Left colon (tissue), 2 donors: Measurements from ENCODE around the gene PCDH9. TPM values are rescaled to one million over a fixed set of nuclear protein-coding genes. Genes with fewer than 3 reads are reported as not detected.
"Not testable (repeated sequence)": the region's sequence is repeated elsewhere in the genome, so short reads cannot be mapped to it uniquely, and the experiment has no call there.

Experiments
- ATAC-seq: fragments of 200-7000 bp; cut with Tn5 transposase; one replicate; pipeline ENCODE4 v1.9.1; 2020; ENCODE audit warnings: mild to moderate bottlenecking, moderate library complexity
- DNase-seq, 2 donors: peaks; one replicate each; pipeline ENCODE4 v3.0.0-alpha.2; 2020
- intact Hi-C, 2 donors: fragments of 100-400 bp; cut with DNase I in 1 of 2; cut with micrococcal nuclease in 1 of 2; formaldehyde crosslinking; loops; one replicate each; pipeline versions ENCODE4 v1.11.2 to v1.14.0; 2022; cut with DNase I, micrococcal nuclease
- total RNA-seq, 2 donors: library from RNA; stranded (reverse); fragmentation: NEBNext Ultra II Directional; extraction: Animal tissue kit (Norgen Biotek cat#: 25700); gene quantifications; one replicate each; pipeline ENCODE4 v1.2.1, GENCODE V29; 2021
- donor health status: DM: no; HTN: no; CAD: no.
- donor health status: DM: yes; HTN: yes; CAD: no.

PCDH9 gene
- total RNA-seq, 2 donors from 2014 or later, result 0.61 to 1.4 TPM

DNA sequence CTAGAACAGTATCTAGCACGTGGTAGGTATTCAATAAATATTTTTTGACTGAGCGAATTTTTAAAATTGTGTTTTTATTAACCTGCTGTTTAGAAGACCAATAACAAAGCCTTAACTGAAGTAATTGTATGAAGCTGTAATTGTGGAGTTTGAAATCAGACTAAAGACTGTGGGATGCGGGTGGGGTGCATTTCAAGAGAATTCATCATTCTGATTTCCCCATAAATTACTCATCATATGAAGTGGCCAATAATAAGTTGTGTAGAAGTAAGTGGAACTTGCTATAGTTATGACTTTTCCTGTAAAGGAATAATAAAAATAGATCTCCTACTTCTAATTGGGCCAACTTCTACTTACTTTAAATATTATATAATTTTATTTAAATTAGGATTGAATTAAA lies 449.3 kb downstream of the PCDH9 start:
- DNase-seq (no peak), ATAC-seq (no peak)
- intact Hi-C loops, result no loop called here

DNA sequence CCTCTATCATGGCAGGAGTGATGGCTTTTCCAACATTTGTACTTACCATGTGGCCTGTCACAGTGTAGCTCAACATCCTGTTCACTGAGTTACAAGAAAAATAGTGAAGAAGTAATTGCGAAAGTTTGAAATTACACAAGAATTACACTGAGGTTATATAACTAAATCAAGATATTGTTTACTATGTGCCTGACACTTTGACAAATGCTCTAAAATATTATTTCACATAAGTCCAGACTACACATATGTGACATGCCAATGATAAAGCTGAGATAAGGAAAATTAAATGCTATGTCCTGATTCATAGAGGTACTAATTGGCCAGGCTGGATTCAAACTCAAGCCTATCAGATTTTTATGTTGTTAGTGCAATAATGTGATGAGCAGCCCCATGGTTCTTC lies 451.7 kb downstream of the PCDH9 start:
- ATAC-seq, result no peak
- intact Hi-C loops, result no loop called here
- DNase-seq, result no peak

DNA sequence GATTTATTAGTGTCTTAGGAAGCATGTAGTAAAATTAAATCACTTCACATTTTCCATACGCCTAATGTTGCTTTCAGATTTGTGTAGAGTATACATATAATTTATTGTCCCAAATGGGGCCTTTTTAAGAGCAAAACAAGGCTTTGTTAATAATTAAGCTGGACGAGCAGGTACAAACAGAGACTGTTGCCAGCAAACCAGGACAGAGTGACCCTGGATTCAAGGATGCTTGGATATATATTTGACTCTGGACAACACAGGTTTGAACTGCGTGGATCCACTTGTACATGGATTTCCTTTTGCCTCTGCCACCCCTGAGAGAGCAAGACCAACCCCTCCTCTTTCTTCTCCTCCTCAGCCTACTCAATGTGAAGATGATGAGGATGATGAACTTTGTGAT lies 454.9 kb downstream of the PCDH9 start:
- ATAC-seq (no peak), DNase-seq (no peak)
- intact Hi-C loops, result no loop called here

DNA sequence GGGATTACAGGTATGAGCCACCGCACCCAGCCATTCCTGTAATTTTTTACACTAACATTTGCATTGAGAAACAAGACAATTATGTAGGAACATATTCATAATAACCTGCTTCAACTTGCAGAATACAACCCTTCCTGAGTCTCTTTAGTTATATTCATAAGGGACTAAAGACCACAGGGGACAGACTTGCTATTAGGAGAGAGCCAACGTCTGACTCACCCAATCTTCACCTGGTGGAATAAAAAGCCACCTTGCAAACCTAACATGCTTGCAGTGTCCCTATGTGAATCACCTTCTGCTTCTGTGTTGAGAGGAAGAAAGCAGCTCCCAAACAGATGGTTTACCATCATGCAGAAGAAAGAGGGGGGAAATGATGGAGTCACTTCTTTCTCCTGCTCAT lies 456.1 kb downstream of the PCDH9 start:
- DNase-seq (no peak), ATAC-seq (no peak)
- intact Hi-C loops, result no loop called here

DNA sequence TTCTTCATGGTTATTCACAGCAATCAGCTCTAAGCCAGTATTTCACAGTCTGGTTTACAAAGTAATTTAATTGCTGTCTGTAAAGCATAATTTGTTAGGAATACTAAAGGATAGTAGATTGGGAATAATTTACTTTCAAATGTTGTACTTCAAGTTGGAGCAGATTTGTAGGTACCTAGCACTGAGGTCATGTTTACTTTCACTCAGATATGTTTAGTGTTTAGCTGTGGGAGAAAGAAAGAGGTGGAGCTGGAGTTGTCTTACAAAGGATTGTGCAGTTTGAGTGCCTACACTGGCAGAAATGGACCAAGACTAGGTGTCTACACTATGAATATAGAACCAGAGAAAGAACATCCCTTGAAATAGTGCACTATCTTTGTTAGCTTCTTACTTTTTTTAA lies 464.6 kb downstream of the PCDH9 start:
- DNase-seq, result no peak
- ATAC-seq, result no peak
- intact Hi-C loops, result no loop called here

DNA sequence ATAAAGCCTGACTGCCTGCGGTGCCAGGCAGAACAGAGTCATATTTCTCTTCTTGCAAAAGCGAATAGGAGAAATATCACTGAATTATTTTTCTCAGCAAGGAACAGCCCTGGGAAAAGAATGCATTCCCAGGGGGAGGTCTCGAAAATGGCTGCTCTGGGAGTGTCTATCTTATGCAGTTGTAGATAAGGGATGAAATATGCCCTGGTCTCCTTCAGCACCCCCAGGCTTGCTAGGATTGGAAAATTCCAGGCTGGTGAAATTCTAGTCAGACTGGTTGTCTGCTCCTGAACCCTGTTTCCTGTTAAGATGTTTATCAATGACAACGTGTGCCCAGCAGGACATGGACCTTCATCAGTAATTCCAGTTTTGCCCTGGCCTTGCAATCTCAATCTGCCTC lies 469.5 kb downstream of the PCDH9 start:
- ATAC-seq, intact Hi-C loops, DNase-seq: not testable (repeated sequence)

DNA sequence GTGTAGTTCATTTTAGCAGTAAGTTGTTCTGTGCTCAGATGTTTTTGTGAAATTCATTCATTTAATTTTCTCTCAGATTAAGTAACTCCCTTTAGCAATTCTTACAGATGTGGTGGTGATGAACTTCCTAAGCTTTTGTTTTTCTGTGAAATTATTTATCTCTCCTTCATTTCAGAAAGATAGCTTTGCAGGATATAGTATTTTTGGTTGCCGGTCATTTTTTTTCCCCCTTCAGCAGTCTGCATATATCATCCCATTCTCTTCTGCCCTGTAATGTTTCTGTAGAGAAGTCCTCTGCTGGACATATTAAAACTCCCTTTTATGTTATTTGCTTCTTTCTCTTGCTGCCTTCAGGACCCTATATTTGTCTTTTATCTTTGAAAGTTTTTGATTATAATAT lies 470.2 kb downstream of the PCDH9 start:
- ATAC-seq (no peak), DNase-seq (no peak)
- intact Hi-C loops, result no loop called here

DNA sequence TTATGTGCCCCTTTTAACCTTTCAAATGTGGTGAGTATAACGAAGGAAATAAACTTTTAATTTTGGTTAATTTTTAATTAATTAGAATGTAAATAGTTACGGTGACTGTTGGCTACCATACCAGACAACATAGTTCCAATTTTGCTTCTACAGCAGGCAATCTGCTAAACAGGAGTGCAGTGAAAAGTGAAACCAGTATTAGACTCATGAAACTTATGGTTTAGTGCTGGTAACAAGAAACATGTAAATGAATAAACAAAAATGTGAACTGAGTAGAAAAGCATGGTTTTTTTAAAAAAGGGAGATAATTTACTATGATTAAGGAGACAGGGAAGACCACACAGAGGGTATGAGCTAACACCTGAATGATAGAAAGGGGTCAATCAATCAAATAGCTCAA lies 478.4 kb downstream of the PCDH9 start:
- ATAC-seq (no peak), DNase-seq (no peak)
- intact Hi-C loops, result no loop called here

DNA sequence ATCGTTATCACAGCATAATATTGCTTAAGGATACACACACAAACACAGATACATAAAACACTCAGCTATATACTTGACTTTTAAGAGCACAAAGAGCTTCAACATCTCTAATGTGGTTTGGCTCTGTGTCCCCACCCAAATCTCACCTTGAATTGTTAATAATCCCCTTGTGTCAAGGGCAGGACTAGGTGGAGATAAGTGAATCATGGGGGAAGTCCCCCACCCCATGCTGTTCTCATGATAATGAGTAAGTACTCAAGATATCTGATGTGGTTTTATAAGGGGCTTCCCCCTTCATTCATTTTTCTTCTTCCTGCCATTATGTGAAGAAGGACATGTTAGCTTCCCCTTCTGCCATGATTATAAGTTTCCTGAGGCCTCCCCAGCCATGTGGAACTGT lies 481.4 kb downstream of the PCDH9 start:
- DNase-seq, result no peak
- ATAC-seq, result no peak
- intact Hi-C loops, result no loop called here

DNA sequence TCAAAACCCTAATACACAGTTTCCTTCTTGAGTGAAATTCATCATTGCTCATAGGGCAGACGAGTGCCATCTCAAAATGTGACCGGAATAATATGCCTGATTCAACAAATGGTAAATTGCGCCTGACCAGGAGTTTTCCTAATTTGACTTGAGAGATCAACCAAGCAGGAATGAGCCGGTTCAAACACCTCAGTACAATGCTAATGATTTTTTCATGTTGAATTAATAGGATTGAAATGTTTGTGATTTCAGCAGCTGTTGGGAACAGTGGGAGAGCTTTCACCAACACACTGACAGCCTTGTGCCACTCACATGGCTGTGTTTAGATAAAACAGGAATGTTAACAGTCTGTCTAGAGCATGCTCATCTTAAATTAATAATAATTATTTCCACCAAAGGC lies 484.8 kb downstream of the PCDH9 start:
- DNase-seq (no peak), ATAC-seq (no peak)
- intact Hi-C loops, result no loop called here

DNA sequence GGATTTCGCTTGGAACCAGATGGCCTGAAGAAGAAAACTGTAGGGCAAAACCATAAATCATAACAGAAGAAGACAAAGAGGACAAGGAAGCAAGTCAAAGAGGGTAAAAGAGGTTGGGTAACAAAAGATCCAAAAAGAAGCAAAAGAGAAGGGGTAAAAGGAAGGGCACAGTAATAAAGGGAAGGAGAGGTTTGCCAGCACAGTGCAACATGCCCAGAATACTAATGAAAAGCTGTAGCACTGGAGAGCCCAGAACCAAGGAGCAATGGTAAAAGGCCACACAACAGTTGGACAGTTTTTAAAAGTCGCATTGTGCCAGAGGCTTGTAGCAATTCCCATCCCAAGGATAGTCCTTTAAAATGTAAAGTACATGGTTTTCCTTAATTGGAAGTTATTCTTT lies 506.6 kb downstream of the PCDH9 start:
- DNase-seq (no peak), ATAC-seq (no peak)
- intact Hi-C loops, result no loop called here

DNA sequence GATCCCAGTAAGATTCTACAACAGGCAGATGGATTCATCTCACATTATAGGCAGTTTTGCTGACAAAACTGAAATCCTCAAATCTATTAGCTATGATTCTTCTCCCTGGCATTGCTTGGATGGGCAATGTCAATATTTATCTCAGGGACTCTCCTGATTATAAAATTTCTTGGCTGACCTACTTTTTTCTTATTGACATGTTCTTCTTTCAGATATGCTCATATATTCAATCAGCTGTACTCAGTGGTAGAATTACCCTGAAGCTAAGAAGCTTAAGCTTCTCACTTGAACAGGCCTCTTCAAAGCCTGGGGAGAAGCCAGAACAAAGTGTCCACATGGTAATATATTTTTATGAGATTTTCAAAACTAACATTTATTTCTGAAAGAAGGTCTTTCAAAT lies 513.6 kb downstream of the PCDH9 start:
- intact Hi-C loops, result no loop called here
- no peak for ATAC-seq
- no peak for DNase-seq

DNA sequence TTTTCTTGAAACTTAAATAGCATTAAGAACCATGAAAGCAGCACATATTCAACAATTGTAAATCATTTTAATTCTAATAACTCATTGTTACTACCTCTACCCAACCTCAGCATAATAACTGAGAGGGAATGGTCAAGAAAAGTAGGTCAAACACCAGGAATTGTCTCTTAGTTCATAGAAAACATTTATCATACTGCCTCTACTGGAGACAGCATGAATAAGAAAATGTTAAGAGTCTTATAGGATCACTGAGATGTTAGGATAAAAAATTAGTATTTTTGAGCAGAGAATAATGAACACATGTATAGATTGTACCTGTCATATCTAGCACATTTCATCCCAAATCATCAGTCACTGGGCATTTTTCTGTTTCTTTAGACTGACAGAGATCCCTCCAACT lies 515.3 kb downstream of the PCDH9 start:
- DNase-seq, result no peak
- ATAC-seq, result no peak
- intact Hi-C loops, result no loop called here

DNA sequence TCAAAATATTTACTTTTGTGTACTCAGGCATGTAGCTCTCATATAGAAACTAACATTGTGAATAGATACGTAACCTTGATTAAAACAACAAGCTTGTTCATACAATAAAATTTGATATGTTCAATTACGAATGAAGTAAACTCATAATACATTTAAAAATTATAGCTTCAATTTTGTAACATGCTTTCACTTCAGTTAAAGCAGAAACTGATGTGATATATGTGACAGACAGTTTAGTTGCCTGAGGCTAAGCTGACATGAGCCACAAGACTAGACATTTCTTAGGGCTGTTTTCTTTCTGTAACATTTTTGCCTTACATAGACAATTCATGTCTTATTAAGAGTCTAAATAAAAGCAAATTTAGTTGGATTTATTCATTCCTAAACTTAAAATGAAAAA lies 526.0 kb downstream of the PCDH9 start:
- no peak for ATAC-seq
- DNase-seq, result no peak
- intact Hi-C loops, result no loop called here

DNA sequence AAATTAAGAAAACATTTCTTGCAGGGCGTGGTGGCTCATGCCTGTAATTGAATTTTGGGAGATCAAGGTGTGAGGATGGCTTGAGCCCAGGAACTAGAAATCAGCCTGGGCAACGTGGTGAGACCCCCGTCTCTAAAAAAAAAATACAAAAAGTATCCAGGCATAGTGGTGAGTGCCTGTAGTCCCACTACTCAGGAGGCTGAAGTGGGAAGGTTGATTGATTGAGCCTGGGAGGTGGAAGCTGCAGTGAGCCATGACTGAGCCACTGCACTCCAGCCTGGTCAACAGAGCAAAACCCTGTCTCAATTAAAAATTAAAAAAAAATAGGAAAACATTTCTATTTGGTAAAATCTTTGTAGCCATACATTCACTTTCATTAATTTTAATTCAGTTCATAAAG lies 526.5 kb downstream of the PCDH9 start:
- intact Hi-C loops, result no loop called here
- DNase-seq, result no peak
- ATAC-seq, result no peak

DNA sequence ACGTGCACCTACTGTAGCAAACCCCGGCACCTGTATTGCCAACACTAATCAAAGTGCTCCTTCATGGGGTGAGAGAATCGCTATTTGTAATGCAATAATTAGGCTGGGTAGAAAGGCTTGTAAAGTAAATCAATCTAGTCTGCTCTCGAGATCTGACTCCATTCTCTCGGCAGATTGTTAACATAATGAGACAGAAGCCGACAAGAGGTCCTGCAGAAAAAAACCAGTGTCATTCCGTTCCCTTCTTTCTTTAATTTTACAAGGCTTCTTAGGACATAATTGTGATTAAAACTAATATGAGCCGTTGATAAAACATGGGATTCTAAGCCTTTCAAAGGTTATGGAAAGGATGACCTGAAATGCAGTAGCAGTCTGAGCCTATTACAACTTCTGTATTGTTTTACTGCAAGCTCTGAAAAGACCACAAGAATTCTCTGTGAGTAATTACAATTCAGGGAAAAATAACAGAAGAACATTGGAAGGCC lies 530.0 kb downstream of the PCDH9 start:
- DNase-seq (no peak), ATAC-seq (no peak)
- intact Hi-C loops, result no loop called here

DNA sequence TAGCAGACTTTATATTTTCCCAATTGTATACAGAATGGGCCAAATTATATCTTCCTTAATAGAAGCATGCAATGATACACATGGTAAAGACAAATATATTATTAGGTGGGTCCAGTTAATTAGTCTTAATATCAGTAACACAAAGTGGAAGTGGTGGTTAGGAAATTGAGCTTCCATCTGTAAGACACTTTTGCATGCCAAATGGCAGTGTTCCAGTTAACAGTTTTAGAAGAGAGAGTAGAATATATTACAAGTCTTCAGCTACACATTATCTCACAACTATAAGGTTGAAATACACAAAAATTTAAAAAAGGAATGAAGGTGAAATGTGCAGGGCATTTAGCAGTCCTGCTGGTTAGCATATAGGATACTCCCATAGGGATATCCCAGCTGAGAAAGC lies 536.5 kb downstream of the PCDH9 start:
- intact Hi-C loops, result no loop called here
- no peak for DNase-seq
- no peak for ATAC-seq

DNA sequence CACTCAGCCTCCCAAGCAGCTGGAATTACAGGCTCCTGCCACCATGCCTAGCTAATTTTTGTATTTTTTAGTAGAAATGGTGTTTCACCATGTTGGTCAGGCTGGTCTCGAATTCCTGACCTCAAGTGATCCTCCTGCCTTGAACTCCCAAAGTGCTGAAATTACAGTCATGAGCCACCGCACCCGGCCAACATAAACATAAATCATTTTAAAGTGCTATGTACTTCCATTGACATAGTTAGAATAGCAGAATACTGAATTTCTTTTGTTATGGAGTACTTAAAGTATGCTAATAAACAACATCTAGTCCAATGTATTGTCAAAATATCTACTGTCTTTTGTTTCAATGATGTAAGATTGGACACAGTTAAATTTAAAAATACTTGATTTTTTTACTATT lies 539.0 kb downstream of the PCDH9 start:
- ATAC-seq (no peak), DNase-seq (no peak)
- intact Hi-C loops, result no loop called here

DNA sequence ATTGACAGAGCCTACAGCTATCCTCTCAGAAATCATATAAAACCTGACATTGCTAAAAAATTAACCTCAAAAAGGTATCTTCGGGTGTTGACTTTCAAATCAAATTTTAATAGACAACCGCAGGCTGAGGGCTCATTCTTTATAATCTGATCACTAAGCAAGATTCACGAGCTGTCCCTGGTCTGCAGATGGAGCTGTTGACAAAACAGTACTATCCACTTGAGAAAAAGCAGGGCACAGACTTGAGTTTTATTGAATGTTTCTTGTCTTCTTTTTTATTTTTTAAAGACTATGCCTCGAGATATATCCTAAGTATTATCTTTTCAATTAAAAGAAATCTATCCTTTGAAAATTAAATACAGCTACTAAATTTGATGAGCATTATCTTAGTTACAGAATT lies 540.5 kb downstream of the PCDH9 start:
- ATAC-seq, result no peak
- no peak for DNase-seq
- intact Hi-C loops, result no loop called here

DNA sequence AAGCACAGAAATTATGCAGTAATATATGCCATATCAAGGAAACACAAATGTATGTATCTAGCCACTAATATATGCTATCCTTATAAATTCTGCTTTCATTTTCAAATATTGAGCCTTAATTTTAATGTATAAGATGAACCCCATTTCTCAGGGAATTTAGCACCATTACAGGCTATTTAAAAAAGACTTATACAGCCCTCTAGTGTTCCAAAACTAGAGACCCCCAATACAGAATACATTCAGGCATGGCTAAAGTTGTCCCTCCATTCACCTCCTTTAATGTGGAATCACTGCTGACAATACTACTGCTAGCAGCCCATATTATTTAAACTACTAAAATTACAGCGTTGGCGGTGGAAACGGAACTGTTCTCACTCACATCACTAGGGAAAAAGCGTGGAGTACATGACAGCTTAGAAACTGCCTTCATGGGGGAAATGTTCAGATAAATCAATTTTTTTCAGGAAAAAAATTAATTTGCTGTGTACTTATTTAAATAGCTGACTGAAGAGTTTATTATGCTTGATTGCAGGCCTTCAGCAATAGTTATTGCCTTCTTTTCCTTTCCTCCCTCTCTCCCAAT lies 541.0 kb downstream of the PCDH9 start:
- no peak for ATAC-seq
- intact Hi-C loops, result no loop called here
- DNase-seq, result no peak

DNA sequence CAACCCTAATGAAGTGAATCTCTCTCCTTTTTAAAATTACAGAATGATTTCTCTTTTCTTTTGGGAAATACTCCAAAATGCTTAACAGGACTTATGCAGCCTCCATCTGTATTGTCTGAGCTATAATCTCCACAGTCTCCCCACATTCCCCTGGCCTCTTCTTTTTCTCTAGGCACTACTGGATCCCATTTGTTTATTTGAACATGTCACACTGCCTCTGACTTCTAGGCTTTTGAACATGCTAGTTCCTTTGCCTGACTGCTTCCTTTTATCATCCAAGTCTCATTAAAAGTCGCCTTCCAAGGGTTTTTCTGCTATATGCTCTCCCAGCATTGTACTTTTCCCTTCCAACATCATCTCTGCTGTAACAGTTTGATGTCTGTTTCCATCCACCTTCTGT lies 548.7 kb downstream of the PCDH9 start:
- intact Hi-C loops, result no loop called here
- DNase-seq (no peak), ATAC-seq (no peak)

DNA sequence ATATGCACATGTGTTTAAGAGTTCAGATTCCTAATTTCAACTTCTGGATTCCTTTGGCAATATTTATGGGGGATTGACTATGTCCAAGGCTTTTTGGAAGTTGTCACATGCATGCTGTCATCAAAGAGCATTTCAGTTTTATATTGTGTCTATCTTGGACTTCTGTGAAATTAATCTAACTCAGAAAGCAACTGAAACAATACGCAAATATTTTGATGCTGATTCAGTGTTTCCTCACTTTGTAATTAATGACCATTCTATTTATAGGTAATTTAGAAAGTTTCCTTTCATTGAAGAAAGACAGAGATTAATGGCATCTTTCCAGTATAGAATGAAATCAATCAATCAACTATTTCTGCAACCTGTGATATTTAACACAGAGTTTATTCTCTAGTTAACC lies 550.1 kb downstream of the PCDH9 start:
- ATAC-seq, result no peak
- intact Hi-C loops, result no loop called here
- DNase-seq, result no peak
